Ramos (cell line): ENCODE data around the gene LIN7C.

Experiments
- in situ Hi-C: fragments of 300-500 bp; cut with MboI; formaldehyde crosslinking; loops from one replicate; pipeline ENCODE4 v1.14.3; 2022; ENCODE audit warnings: low sequenced_read_pairs; ENCODE audit not compliant: unreplicated experiment

LIN7C gene

DNA sequence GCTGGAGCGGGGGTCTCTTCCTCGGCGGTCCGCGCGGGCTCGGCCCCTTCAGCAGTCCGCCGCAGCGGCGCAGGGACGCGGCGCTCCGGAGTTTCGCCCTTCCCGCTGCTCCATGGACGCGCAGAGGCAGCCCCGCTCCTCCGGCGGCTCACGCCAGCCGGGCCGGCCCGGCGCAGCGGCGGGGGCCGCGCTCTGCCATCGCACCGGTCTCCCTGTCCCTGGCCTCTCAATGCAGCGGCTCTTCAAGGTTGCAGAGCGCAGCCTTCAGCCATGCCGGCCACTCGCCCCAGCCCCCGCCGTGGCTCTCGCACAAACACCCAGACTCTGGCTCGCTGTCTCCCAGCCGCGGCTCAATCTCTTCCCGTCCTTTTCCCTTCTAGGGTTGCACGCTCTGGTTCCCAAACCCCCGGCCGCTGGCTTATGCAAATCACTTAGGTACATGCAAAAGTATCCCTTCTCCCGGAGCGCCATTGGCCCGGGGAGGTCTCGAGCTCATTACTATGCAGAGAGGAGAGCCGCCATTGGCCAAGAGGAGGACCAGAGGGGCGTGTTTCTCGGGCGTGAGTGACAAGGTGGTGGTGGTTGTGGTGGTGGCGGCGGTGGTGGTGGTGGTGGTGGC is 34.1 kb downstream of the LIN7C start, which contains the start of gene LGR4:
LGR4 (minus strand) TSS at position 393 of the 619 bp plus-strand sequence. CDS start 488 bp downstream, outside the sequence.
- in situ Hi-C loops = no loop called here

DNA sequence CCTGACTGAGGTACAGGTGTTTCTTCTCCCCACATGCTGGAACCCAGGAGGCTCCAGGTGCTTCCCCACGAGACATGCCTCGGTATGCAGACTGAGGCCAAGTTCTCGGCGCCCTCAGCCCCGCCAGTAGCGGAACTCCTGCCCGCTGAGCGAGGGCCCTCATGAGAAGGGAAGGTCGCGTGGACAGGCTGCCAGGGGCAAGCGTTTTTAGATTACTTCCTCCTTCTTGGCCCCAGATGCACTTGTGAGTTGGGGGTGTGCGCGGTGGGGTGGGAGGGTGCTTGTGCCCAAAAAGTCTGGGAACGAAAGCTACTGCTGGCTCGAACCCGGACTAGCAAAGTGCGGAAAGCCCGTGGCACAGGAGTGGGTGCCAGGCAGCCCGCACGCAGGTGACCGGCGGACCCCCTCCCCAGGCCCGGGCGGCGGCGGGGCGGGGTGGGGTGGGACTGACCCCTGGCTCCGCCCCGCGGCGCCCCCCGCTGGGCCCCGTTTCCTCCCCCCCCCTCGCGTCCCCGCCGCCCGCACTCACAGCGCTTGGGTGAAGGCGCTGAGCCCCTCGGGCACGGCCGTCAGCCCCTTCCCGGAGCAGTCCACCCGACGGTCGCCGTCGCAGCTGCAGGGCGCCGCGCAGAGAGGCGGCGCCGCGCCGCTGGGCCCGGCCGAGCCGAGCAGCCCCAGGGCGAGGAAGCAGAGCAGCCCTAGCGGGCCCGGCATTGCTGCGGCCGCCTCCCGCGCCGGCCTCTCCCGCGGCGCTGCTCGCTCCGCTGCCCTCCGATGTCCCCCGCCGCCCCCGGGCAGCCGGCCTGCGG is 34.8 kb downstream of the LIN7C start:
- in situ Hi-C loops = no loop called here

DNA sequence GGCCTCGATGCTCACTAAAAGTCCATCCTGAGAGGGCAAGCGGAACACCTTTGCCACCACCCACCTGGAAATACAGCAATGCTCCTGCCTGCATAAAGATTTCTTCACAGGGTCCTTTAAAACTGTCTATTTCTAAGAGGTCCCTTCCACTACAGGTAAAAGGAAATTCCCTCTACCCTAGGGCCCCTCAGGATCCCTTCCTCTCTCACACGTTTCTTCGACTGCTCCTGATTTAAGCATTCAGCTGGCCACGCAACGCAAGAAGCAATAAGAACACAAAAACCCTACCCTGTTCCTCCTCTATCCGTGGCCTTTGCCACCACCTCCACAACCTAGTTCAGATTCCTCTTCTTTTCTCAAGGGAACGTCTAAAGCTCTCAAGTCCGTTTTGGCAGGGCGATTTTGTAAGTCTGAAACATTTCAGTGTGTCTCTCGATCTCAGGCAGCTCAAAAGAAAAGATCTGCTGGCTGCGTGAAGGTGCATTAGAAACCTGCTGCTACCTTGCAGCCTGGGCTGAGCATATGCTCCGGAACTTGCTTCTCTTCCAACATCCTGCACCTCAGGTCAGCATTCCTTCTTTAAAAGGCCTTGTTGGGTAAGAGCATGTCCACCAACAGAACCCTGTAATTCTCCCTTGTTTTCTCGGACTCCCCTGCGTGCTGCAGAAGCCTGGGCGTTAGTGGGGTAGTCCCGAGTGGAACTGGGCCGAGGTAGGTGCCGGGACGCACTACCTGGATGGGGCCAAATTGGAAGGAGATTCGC is 35.6 kb downstream of the LIN7C start:
- in situ Hi-C loops = no loop called here

DNA sequence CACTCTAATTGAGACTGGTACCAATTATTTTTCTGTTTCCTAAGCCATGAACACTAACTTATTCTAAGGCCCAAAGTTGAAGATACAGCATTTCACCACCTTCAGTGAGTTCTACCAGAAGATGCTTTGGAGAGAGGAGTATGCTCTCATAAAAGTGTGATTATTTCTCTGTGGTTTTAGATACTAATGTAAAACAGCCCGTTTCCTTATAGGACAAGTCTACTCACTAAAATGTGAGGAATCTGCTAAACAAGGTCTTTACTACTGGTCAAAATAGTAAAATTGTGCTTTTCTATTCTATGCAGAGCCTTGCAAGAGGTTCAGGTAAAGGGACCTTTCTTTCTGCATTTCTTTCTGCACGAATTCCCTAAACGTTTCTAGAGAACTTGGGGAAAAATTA is 36.4 kb downstream of the LIN7C start:
- in situ Hi-C loops = no loop called here

DNA sequence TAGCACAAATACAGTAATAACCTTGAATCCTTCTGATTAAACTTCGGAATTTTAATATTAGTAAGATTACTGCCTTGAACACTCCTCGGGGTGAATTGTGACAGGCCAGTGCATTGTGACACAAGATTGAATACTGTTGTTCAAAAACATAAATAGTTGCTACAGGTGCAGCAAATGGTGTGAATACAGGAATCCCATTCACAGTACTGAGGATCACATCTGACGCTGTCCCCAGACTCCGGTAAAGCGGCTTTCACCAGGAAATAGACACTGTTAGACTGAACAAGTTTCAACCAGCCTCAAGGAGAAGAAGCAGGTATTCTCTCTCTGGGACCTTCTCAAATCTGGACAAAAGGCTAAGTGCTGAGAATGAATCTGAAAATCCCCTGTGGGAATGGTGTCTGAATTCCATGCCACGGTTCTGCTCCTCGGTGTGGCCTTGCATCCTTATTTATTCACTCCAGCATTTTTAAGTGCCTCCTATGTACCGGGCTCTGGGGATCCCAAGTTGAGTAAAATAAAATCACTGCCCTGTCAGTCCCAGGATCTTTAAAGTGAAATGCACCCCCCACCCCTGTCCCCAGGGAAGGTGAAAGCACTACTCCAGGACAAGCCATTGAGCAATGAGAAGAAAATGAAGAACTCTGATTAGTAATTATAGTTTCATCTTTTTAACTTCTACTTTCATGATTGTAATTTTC is 37.4 kb downstream of the LIN7C start:
- in situ Hi-C loops = no loop called here

DNA sequence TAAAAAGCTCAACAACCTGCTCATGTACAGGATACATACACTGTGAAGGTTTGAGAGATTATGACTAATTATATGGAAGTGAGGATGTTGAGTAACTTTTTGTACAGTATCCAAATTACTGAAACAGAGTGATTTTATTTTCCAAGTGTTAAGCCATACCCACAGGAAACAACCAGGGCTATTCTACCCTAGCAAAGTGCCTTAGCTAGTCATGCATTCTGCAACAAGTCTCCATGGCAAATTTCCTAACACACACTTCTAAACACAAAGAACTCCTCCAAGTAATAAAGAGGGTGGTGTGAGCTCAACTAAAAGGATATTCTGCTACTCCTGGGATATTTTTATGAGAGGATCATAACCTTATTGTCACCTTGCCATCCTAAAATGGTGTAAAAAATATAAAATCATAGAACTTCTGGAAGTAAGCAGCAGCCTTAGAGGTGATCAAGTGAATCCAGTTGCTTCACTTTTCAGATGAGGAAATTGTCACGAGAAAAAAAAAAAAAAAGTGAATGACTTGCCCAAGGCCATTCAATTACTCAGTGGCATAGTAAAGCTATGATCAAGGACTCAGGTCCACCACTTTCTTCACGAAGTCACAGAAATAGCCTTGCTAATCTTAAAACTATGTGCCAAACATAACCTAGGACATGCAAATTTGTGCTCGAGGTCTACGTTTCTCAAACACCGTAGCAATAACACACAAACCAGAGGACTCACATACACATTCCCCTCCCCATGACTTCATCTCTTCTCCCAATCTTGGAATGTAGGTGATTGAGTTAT is 38.2 kb downstream of the LIN7C start:
- in situ Hi-C loops = no loop called here

DNA sequence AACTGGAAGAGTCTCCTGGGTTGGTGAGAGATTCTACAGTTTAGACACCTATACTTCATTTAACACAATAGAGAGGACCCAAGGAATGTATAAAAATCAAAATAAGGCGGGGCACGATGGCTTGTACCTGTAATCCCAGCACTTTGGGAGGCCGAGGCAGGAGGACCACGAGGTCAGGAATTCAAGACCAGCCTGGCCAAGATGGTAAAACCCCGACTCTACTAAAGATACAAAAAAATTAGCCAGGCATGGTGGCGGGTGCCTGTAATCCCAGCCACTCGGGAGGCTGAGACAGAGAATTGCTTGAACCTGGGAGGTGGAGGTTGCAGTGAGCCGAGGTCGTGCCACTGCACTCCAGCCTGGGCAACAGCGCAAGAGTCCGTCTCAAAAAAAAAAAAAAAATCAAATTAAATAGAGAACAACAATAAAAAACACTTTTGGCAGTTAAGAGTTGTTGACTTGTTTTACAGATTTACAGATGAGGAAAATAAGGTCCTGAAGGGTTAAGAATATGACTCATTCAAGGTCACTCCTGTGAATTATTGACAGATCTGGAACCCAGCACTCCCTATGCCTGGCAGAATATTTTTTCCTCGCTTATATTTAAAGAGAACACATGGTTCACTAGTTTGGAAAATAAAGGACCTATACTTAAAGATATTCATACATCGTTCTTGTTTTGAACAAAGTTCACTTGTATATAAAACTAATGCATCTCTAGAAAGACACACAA is 39.2 kb downstream of the LIN7C start:
- in situ Hi-C loops = no loop called here

DNA sequence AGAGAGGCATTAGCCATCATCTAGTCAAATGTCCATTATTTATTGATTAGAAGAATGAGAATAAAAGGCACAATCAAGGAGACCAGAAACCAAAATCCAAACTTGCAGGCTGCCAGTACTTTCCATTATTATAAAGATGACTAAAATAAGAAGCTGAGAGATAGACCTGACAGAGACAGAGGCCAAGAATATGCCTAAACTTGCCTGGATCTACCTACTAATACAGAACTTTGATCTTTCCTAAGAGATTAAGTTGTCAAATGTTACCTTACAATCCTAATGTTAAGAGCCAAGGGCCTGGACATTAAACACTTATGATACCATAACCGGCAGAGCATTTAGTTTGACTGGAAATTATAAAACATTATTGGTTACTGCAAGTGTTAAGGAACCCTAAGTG is 40.2 kb downstream of the LIN7C start:
- in situ Hi-C loops = no loop called here

DNA sequence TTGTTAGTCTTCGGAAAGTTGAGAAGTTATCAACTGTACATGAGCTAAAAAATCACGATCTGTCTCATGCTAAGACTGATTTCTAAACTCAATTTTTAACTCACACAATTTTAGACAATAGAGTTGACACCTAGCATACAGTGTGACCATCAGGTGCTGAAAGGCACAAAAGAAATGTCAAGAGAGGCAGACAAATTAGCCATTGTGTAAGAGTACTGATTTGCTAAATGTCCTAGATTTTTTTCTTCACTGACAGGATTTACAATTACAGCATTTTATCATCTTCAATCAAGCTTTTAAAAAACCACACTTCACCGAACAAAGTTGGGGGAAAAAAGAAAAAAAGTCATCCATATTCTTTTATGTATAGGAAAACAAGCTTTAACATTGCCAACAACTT is 40.9 kb downstream of the LIN7C start:
- in situ Hi-C loops = no loop called here

DNA sequence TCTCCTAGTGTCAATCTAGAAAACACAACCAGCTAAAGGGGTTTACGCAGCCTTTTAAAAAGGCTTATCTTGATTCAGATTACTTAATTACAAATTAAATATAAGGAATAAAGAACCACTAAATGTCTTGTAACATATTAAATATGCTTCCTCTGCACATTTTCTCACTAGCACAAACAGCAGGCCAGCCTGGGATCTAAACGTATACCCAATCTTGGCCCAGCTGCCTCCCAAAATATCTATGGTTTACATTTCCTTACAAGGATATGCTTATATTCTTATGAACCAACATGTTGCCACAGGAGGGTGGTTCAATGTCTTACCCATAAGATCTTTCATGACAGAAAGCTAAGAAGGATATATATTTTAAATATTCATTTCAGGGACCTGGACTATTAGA is 41.7 kb downstream of the LIN7C start:
- in situ Hi-C loops = no loop called here

DNA sequence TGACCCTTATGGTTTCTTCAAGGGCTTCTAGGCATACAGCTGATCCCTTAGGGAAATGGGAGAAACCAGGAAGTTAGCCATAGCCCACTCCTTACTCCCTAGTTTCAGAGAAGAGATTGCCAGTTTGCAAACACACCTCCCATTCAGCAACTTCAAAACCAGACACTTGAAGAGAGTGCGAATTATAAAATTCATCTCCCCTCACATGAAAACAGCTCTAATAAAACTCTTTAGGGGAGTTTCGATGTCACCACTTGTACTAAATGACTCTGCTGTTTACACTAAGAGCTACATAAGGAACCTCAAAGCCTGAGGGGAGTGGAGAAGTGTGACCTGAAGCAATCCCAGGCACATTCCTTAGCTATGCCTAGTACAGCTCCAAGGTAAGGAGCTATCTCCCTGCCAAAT is 42.3 kb downstream of the LIN7C start:
- in situ Hi-C loops = no loop called here

DNA sequence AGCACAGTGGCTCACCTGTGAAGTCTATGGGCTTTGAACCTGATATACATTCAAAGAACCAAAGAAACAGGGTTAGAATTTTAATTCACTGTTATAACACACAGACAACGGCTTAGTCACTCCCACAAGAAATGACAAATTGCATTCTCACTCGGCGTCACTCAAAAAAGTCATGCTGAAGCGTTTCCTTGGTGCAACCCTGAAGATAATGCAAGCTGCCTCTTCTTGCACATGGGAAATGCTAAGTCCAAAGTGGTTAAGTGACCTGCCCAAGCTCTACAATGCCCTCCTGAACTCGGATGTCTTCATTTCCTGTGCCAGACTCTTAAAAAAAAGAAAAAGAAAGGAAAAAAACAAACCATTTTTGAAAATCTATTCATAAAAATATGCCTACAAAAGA is 44.0 kb downstream of the LIN7C start:
- in situ Hi-C loops = no loop called here

DNA sequence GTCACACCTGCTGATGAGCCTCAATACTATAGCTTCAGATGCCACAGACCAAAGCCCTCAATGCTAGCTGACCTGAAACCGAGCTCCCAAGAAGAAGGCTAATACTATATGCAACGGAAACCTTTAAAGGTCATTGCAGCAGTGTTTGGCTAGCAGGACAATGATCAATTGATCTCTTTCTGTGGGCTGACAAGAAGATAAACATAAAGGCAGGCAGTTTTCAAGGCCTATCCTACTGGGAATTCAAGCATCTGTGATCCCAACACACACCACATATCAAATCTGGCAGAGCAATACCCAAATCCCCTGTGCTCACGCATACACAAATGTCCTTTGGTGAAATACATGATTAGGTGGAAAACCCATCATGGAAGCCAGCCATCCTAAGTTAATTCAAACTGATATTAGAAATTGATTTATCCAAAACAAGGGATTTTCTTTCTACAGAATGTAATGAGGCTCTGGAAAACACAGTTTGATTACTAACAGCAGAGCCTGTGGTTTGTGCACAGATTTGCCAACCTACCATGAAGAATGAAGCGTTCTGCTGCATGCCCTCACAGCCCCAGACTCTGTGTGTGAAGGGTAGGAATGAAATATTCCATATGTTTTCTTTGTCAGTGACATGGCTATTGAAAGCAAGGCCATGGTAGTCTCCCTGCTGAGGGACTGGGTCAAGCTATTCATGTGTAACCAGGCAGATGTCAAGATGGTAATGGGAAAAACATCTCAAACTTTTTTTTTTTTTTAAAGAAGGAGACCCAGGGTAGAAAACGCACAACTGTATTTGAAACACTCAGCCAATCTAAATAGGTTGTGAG is 46.2 kb downstream of the LIN7C start:
- in situ Hi-C loops = no loop called here

DNA sequence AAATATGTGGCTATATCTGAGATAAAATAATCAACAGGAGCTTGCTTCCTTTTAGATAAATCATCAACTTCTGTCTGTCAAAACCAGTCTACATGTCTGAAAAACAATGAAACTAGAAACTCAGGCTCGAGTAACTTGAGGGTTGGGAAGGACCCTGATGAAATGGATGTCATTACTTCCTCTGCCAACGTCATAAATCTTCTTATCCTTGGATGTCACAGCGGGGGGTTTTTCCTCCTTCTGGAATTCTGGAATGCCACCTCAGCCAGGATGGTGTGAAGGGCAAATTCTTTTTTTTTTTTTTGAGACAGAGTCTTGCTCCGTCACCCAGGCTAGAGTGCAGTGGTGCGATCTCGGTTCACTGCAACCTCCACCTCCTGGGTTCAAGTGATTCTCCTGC is 47.4 kb downstream of the LIN7C start:
- in situ Hi-C loops = no loop called here

DNA sequence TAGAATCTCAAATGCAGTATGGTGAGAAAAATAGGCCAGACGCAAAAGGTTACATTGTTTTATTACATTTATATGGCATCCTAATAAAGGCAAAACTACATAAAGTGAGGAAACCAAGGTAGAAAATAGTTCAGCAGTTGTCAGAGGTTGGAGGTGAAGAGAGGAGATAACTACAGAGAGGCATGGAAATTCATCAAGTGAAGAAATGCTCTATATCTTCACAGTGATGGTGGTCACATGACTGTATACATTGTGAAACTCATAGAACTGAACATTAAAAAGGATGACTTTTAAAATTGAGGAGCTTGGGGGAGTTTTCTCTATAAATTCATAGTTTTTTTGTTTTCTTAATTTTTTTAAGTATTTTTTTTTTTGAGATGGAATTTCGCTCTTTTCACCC is 48.4 kb downstream of the LIN7C start:
- in situ Hi-C loops = no loop called here

DNA sequence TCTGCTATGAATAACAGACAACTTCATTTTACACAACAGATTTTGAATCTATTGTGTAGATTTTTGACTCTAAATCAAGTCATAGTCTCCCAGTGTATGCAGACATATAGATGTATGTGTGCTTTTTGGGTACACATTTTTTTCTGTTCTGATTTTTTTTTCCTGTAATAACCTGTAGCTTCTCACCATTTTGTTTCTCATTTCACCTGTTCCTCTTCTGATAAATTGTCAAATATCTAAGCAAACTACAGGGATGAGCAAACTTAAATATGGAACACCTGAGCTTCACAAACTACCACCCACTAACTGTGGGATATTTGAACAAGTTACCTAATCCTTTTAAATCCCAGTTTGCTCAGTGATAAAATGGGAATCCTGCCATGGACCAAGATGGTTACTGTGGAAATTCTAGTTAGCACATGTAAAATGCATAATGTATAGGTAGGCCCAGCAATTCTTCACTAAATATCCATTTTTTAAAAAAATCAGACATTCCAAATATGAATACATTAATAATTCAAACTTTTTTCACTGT is 49.7 kb downstream of the LIN7C start:
- in situ Hi-C loops = no loop called here

DNA sequence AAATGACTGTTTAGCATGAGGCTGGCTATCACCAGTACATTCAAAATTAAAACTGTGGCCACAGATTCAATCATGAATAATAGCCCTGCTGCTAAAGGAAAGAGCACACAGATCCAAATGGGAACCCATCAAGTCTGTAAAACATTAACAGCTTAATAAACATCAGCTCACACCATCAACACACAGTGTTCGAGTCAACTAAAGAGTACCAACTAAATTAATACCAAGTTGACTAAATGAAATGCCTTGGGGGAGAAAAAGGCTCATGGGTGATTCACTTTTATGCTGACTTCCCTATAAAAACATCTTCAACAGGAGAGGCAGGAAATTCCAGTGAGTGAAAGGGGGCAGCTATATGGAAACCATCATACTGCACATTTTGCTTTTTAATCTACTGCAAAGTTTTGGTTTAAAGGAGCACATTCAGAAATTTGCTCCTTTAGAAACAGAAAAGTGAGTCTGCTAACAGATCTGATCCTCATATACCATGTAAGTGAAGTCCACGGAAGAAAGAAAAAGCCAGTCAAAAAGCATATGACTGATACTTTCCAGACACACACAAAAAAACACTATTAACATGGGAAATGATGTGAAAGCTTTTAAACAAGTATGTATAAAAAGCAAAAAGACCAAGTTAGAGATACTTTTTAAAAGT is 50.3 kb downstream of the LIN7C start:
- in situ Hi-C loops = no loop called here

DNA sequence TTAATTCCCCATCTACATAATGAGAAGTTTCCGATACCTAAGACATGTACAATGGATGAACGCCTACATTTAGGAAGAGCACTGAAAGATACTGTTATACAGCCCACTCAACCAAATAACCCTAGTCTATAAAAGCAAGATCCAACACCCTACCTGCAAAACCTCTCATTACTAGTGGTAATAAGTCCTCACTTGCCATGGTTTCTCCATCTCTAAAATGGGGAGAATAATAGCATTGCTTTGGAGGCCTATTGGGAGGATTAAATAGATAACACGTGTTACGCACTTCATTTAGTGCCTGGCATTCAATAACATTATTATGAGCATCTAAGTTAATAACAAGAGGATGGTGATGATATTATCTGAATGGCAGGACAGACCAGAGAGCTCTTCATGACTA is 50.9 kb downstream of the LIN7C start:
- in situ Hi-C loops = no loop called here
